Breast epithelium (tissue), 4 donors: ENCODE data around the gene BABAM2. TPM values are rescaled to one million over a fixed set of nuclear protein-coding genes. Genes with fewer than 3 reads are reported as not detected.

ENCODE experiments used
- DNase-seq, 2 donors: peaks; one replicate each; pipeline ENCODE4 v3.0.0-alpha.2; 2019; ENCODE audit warnings: low spot score in 2 of 2
- H3K27ac ChIP-seq, 2 donors: fragments of 200-600 bp; sonication (generic) in 1 of 2; one replicate each; pipeline ENCODE4 v1.5.1; 2016 to 2019; ENCODE audit warnings: mild to moderate bottlenecking in 1 of 2
- H3K27me3 ChIP-seq, 2 donors: fragments of 200-600 bp; sonication (generic) in 1 of 2; one replicate each; pipeline versions ENCODE4 v1.5.1 to v1.6.0; 2017 to 2019; ENCODE audit warnings: control low read depth in 1 of 2, mild to moderate bottlenecking in 1 of 2
- H3K36me3 ChIP-seq: fragments of 200-600 bp; one replicate; pipeline ENCODE4 v1.5.1; 2019
- H3K4me1 ChIP-seq, 2 donors: fragments of 200-600 bp; sonication (generic); one replicate each; pipeline ENCODE4 v1.5.1; 2016 to 2019; ENCODE audit warnings: control low read depth in 1 of 2
- H3K4me3 ChIP-seq, 3 donors: fragments of 200-600 bp; sonication (generic); 1 replicate in 2 of 3; 2 replicates in 1 of 3; pipeline ENCODE4 v1.5.1; 2016 to 2019; ENCODE audit warnings: mild to moderate bottlenecking in 3 of 3, moderate library complexity in 2 of 3
- H3K9me3 ChIP-seq, 2 donors: fragments of 200-600 bp; sonication (generic) in 1 of 2; one replicate each; pipeline ENCODE4 v1.5.1; 2016 to 2019; ENCODE audit warnings: control low read depth in 1 of 2
- POLR2A ChIP-seq: fragments of 450-650 bp; IDR thresholded peaks from one replicate; pipeline ENCODE4 v1.6.1; 2016; ENCODE audit warnings: antibody characterized with exemption, mild to moderate bottlenecking, moderate library complexity
- POLR2AphosphoS5 ChIP-seq, 3 donors: sonication (generic); formaldehyde crosslinking; IDR thresholded peaks; one replicate each; pipeline ENCODE4 v1.6.1; 2017; ENCODE audit warnings: antibody characterized with exemption in 3 of 3
- intact Hi-C: fragments of 100-400 bp; cut with DNase I; formaldehyde crosslinking; loops from one replicate; pipeline ENCODE4 v1.15.1; 2023; ENCODE audit warnings: low total_unique reads
- total RNA-seq, 3 donors: library from RNA; depleted of rRNA; stranded (reverse); fragments of >200 nt; gene quantifications; one replicate each; pipeline ENCODE4 v1.1.0, GENCODE V29; 2016
- TF ChIP-seq, protein P1 (sequence below), 3 donors: fragments of 450-650 bp; IDR thresholded peaks; one replicate each; pipeline ENCODE4 v1.5.1; 2016 to 2017; ENCODE audit warnings: antibody characterized with exemption in 3 of 3, mild to moderate bottlenecking in 3 of 3, moderate library complexity in 3 of 3

BABAM2 gene
- total RNA-seq, 3 donors from 2014 or later: 34.7 to 46.2 (median 37.4) TPM

DNA sequence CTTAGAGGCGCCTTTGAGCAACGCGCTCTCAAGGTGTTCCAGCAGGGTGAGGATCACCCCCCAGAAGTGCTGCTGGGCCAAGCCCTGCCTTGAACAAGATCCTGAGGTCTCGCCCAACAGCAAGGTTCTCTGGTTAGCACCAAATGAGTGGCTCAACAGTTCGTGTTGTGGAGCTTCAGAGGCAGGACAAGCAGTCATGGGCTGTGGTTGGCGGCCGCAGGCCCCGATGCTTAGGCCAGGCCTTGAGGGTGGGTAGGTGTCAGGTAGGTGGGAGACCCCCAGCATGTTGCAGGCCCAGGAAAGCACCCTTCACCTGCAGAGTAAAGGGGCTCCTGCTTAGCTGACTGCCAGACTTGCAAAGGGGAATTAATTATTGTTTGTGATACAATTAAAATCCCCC, 431.9 kb downstream of the BABAM2 start:
- Histone ChIP-seq H3K4me3 (no peak overlapping the region), H3K36me3 (no peaks in the 10 kb centered on the region), H3K9me3 (no peaks in the 10 kb centered on the region), H3K4me1 (peaks cover 0 to under 1% of the 10 kb centered on the region in 2 donors), H3K27me3 (no peaks in the 10 kb centered on the region), H3K27ac (no peak overlapping the region)
- intact Hi-C loops: no loop called here
- TF ChIP-seq POLR2AphosphoS5 (IDR thresholded peaks at IDR 0.05) (no peak), POLR2A (no peak)
- TF ChIP-seq, protein P1, sequence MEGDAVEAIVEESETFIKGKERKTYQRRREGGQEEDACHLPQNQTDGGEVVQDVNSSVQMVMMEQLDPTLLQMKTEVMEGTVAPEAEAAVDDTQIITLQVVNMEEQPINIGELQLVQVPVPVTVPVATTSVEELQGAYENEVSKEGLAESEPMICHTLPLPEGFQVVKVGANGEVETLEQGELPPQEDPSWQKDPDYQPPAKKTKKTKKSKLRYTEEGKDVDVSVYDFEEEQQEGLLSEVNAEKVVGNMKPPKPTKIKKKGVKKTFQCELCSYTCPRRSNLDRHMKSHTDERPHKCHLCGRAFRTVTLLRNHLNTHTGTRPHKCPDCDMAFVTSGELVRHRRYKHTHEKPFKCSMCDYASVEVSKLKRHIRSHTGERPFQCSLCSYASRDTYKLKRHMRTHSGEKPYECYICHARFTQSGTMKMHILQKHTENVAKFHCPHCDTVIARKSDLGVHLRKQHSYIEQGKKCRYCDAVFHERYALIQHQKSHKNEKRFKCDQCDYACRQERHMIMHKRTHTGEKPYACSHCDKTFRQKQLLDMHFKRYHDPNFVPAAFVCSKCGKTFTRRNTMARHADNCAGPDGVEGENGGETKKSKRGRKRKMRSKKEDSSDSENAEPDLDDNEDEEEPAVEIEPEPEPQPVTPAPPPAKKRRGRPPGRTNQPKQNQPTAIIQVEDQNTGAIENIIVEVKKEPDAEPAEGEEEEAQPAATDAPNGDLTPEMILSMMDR (IDR thresholded peaks at IDR 0.05): no peak
- DNase-seq: no peak

GRCh38 chr2:28322981-28323396, 432.5 kb downstream of the BABAM2 start:
- peaks cover 0 to 5% of the 10 kb centered on the region in 2 donors for H3K4me1 ChIP-seq
- TF ChIP-seq, protein P1 (IDR thresholded peaks at IDR 0.05): no peak
- TF ChIP-seq POLR2A: no peak
- TF ChIP-seq POLR2AphosphoS5 (IDR thresholded peaks at IDR 0.05): no peak

DNA sequence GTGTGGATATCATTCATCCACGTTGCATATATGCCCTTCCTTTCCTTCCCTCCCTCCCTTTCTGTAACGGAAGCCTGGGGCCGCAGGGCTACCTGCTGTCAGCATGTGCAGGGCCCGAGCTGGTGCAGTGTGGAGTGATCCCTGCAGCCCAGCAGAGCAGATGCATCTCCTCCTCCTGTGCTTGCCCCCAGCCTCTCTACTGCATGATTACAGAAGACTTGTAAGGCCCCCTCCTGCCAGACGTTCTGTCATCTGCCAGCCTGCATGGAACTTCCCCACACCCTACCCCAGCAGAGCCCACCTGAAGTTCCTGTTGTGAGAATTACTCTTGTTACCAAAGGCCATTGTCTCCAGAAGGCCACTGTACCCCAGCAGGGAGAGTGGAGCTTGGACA, 434.6 kb downstream of the BABAM2 start:
- no peaks in the 10 kb centered on the region for H3K36me3 ChIP-seq
- peaks cover 0 to 5% of the 10 kb centered on the region in 2 donors for H3K4me1 ChIP-seq
- intact Hi-C loops: no loop called here
- no peak overlapping the region for H3K4me3 ChIP-seq
- DNase-seq: no peak
- H3K27me3 ChIP-seq: no peaks in the 10 kb centered on the region
- TF ChIP-seq POLR2AphosphoS5 (IDR thresholded peaks at IDR 0.05) (no peak), POLR2A (no peak)
- TF ChIP-seq, protein P1 (IDR thresholded peaks at IDR 0.05): no peak
- H3K9me3 ChIP-seq: no peaks in the 10 kb centered on the region
- H3K27ac ChIP-seq: peak overlapping the region in 1 of 2 donors; percentile 48

More at GRCh38 chr2:28322981-28323396, 432.5 kb downstream of the BABAM2 start:
- no peaks in the 10 kb centered on the region for H3K27me3 ChIP-seq
- no peaks in the 10 kb centered on the region for H3K36me3 ChIP-seq
- intact Hi-C loops: no loop called here
- H3K4me3 ChIP-seq: no peak overlapping the region
- no peaks in the 10 kb centered on the region for H3K9me3 ChIP-seq
- no peak for DNase-seq
- no peak overlapping the region for H3K27ac ChIP-seq

DNA sequence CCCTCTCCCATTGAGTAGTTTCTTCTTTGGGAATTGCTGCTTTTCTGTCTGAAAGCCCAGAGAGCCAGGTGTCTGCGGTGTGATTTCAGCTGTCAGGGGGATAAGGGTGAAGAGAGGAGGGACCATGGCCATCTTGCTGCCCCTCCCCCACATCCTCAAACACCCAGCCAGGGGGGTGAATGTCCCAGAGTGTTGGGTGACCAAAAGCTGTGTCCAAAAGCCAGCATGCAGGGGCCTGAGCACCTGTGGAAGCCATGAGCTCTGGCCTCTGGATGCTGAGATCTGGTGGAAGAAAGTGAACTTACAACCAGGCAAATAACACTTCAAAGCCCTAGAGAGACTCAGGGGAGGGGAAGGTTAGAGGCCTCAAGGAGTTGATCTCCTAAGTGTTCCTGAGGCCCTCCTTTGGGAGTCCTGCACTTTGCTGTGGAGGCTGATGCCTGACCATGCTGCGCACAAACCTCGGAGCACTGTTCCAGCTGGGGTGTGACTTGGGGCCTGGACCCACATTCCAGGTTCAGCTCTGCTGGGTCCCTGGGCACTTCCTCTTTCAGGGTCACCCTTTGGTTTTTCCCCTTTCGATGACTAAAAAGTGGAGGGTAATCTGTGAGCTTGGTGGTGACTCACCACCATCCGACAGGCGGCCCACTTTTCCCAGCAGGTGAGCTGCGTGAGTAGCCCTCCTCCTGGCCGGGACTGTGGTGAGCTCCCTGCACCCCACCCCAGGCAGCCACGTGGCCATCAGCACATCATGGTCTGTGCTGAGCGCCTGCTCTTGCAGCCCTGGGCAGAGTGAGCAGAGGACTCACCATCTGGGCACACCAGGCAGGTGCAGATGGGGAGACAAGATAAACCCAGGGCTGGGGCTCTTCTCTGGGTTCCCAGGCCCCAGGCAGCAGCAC, 435.3 kb downstream of the BABAM2 start:
- no peak overlapping the region for H3K4me3 ChIP-seq
- H3K9me3 ChIP-seq: no peaks in the 10 kb centered on the region
- no peaks in the 10 kb centered on the region for H3K27me3 ChIP-seq
- no peak for DNase-seq
- peaks cover 0 to 5% of the 10 kb centered on the region in 2 donors for H3K4me1 ChIP-seq
- TF ChIP-seq POLR2AphosphoS5 (IDR thresholded peaks at IDR 0.05): no peak
- TF ChIP-seq POLR2A: no peak
- TF ChIP-seq, protein P1 (IDR thresholded peaks at IDR 0.05): no peak
- no peaks in the 10 kb centered on the region for H3K36me3 ChIP-seq
- intact Hi-C loops: no loop called here
- H3K27ac ChIP-seq: peak overlapping the region in 1 of 2 donors; percentile 48

DNA sequence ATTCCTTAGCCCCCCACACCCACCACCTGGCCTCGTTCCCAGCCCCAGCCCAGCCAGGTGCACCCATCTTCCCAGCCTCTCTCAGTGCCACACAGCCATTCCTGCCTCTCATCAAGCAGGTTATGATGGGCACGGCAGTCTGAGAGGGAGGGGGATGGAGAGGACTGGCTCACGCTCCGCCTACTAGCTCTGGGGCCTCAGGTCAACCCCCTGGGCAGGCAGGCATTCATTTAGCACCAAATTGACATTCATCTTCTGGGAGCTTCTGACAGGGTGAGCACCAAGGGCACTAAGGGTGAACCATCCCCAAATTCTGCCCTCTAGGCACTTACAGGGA, 435.9 kb downstream of the BABAM2 start:
- Histone ChIP-seq H3K27ac (peak overlapping the region in 1 of 2 donors; percentile 48), H3K27me3 (no peaks in the 10 kb centered on the region), H3K4me3 (no peak overlapping the region), H3K4me1 (peaks cover 0 to 5% of the 10 kb centered on the region in 2 donors), H3K9me3 (no peaks in the 10 kb centered on the region), H3K36me3 (no peaks in the 10 kb centered on the region)
- TF ChIP-seq POLR2AphosphoS5 (IDR thresholded peaks at IDR 0.05) (no peak), POLR2A (no peak)
- TF ChIP-seq, protein P1 (IDR thresholded peaks at IDR 0.05): no peak
- intact Hi-C loops: no loop called here
- no peak for DNase-seq
